AG04449 (cell line): ENCODE results near the gene SPECC1.

ENCODE experiments used
- CTCF ChIA-PET: fragments of 350-600 bp; formaldehyde crosslinking; extraction: SDS; loops from one replicate; lab custom pipeline; 2021; ENCODE audit warnings: antibody characterized with exemption; lab: Yijun Ruan, JAX
- POLR2A ChIA-PET: fragments of 400-600, 350-600 bp; formaldehyde crosslinking; extraction: SDS; loops from one replicate; lab custom pipeline; 2020; ENCODE audit warnings: antibody characterized with exemption, inconsistent platforms; lab: Yijun Ruan, JAX
- DNase-seq: peaks from one replicate; pipeline ENCODE4 v3.0.0-alpha.2; 2010; ENCODE audit warnings: low read depth, low spot score
- H3K4me3 ChIP-seq: 2 replicates; pipeline ENCODE4 v1.5.1; 2011; ENCODE audit warnings: low read depth, mild to moderate bottlenecking, control low read depth, low read length
- TF ChIP-seq, protein P1 (sequence below): IDR thresholded peaks from one replicate; pipeline ENCODE4 v1.5.1; 2011; ENCODE audit warnings: mild to moderate bottlenecking, moderate library complexity, low read length, control low read depth, inconsistent platforms; ENCODE audit not compliant: insufficient read depth; ENCODE audit errors: missing control alignments

The SPECC1 gene

DNA sequence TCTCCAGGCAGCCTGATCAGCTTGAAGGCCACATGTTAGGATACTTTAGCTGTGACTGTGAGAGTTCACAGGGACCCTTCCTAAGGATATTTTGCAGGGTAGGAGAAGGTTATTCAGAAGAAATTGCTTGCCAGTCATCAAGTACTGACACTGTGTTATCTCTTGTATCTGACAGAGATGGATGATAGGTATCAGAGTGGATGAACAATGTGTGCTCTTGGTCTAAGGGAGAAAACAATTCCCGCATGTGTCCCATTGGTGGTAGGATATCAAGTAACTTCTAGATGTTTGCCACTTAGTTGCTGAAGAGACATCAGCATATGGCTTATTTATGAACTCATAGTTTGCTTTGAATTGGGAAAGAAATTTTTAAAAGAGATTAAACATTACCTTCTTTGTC lies 219.3 kb downstream of the SPECC1 start:
- H3K4me3 ChIP-seq = no peak overlapping the region
- ChIA-PET CTCF (interaction anchor here (1.0 to 3.0 kb wide), 5 partner anchors 8 to 765 kb away, joined by 3 to 11 read pairs (median 3); no protein-coding TSS in a partner anchor), POLR2A (no interaction called here)
- TF ChIP-seq, protein P1, sequence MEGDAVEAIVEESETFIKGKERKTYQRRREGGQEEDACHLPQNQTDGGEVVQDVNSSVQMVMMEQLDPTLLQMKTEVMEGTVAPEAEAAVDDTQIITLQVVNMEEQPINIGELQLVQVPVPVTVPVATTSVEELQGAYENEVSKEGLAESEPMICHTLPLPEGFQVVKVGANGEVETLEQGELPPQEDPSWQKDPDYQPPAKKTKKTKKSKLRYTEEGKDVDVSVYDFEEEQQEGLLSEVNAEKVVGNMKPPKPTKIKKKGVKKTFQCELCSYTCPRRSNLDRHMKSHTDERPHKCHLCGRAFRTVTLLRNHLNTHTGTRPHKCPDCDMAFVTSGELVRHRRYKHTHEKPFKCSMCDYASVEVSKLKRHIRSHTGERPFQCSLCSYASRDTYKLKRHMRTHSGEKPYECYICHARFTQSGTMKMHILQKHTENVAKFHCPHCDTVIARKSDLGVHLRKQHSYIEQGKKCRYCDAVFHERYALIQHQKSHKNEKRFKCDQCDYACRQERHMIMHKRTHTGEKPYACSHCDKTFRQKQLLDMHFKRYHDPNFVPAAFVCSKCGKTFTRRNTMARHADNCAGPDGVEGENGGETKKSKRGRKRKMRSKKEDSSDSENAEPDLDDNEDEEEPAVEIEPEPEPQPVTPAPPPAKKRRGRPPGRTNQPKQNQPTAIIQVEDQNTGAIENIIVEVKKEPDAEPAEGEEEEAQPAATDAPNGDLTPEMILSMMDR = no peak
- no peak for DNase-seq

DNA sequence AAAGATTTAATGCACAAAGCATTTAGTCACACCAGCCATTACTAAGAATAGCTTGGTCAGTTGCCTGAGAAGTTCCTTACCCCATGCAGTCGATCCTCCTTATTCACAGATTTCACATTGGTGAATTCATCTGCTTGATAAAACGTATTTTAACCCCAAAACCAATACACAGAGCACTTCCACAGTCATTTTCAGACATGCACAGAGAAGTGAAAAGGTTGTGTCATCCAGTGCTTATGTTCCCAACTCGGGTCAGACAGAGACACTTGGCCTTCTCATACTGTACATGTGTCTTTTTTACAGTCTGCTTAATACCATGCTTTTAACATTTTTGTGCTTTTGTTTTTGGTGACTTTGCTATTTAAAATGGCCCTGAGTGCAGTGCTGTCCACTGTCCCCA lies 219.7 kb downstream of the SPECC1 start:
- DNase-seq = no peak
- no peak overlapping the region for H3K4me3 ChIP-seq
- POLR2A ChIA-PET = no interaction called here
- CTCF ChIA-PET = interaction anchor here (1.1 to 1.2 kb wide), 2 partner anchors 8 to 764 kb away, joined by 3 read pairs; no protein-coding TSS in a partner anchor
- TF ChIP-seq, protein P1 = no peak

DNA sequence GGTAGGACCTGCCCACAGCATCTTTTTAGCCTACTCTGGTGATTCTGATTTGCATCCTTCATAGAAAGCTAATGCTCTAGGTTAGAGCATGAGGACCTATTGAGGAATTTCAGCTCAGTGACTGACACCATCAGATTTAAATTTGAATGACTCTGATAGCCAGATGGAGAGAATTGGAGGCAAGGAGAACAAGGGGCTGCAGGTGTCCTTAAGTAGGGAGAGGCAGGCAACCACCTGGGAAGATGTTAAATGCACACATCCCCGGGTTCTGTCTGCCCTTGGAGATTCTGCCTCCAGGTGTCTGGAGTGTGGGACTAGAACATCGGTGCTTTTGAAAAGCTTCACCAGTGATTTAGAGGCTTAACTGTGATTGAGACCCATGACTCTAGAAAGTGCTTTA lies 221.8 kb downstream of the SPECC1 start:
- TF ChIP-seq, protein P1 = no peak
- ChIA-PET POLR2A (no interaction called here), CTCF (no interaction called here)
- H3K4me3 ChIP-seq = no peak overlapping the region
- no peak for DNase-seq

DNA sequence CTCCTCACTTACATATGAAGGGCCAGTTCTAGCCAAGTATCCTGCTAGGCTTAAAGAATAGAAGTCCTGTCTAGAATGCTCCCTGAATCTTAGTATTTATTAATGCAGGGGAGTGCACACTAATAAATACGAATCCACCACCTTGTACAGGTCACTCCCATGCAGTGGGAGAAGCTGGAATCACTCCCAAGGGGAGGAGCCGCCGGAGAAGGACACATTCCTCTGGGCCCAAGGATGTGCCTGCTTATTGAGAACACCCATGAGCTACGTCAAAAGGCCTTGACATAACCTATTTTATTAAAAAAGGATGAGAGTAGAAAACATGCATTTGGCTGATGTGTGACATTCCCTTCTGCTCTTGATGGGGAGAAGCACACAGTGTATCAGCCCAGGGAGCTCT lies 223.5 kb downstream of the SPECC1 start:
- CTCF ChIA-PET = interaction anchor here (1.4 kb wide), 1 partner anchor 110 kb away, joined by 3 read pairs; no protein-coding TSS in a partner anchor
- POLR2A ChIA-PET = no interaction called here
- TF ChIP-seq, protein P1 = no peak
- no peak for DNase-seq
- no peak overlapping the region for H3K4me3 ChIP-seq

DNA sequence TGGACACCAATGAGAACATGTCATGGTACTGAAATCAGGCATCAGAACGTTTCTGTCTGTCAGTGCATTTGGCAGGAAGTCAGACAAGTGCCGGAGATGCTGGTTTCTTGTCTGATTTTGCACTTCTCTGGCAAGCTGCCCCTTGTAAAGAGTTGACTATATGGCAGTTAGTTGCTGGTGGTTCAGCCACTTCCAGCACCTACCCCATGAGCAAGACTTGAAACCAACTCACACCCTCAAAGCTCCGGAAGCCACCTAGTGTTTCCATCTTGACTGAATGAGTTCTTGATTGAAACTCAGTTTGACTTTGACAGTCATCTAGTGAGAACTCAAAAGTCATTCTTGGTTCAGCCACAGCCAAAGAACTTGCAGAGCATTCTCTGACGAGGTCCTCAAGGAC lies 225.1 kb downstream of the SPECC1 start:
- ChIA-PET CTCF (no interaction called here), POLR2A (no interaction called here)
- no peak for DNase-seq
- TF ChIP-seq, protein P1 = no peak
- H3K4me3 ChIP-seq = no peak overlapping the region

DNA sequence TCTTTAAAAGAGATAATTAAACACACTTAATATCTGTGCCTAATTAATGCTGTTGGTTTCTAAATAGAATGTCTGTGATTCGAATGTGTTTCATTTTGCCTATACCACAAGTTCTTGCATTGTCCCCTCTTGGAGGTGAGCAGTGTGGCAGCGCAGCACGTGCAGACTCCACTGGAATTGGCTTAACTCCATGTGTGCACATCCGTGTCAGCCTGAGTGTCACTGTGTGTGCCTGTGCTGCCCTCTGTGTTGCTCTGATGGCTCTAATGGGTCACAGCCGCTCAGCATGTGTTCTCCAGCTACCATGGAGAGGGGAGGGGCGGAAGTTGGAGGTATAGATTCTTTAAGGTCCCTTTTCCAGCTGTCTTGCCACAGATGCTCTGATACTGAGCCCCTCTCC lies 226.6 kb downstream of the SPECC1 start:
- DNase-seq = no peak
- POLR2A ChIA-PET = no interaction called here
- H3K4me3 ChIP-seq = no peak overlapping the region
- CTCF ChIA-PET = interaction anchor here (1.2 to 1.3 kb wide), 2 partner anchors 8 to 9 kb away, joined by 3 to 4 read pairs; no protein-coding TSS in a partner anchor
- TF ChIP-seq, protein P1 = no peak
